NCI-H128 (cell line): ENCODE measurements around the gene LPGAT1.
"Not testable (repeated sequence)": the region's sequence is repeated elsewhere in the genome, so short reads cannot be mapped to it uniquely, and the experiment has no call there.

Experiments used
- DNase-seq: peaks from one replicate; lab custom pipeline; 2025; ENCODE audit not compliant: unreplicated experiment; lab: John Stamatoyannopoulos, UW

Gene LPGAT1

DNA sequence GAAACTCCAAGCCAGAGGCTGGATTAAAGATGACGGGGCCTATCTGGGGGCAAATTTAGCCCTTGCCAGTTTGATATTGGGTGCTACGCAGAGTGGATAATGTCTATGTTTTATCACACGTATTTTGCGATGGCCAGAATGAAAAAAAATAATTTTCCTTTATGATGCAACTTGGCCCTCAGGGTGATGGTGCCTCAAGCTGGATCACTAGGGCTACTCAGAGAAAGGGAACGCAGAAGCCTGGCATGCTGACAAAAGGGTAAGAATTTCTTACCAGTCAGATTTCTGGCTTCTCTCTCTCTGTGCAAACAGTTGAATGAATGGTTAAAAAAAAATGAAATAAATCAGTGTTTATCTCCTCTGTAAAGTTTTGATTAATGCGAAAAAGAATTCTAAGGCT is 122.6 kb downstream of the LPGAT1 start:
- no peak for DNase-seq

DNA sequence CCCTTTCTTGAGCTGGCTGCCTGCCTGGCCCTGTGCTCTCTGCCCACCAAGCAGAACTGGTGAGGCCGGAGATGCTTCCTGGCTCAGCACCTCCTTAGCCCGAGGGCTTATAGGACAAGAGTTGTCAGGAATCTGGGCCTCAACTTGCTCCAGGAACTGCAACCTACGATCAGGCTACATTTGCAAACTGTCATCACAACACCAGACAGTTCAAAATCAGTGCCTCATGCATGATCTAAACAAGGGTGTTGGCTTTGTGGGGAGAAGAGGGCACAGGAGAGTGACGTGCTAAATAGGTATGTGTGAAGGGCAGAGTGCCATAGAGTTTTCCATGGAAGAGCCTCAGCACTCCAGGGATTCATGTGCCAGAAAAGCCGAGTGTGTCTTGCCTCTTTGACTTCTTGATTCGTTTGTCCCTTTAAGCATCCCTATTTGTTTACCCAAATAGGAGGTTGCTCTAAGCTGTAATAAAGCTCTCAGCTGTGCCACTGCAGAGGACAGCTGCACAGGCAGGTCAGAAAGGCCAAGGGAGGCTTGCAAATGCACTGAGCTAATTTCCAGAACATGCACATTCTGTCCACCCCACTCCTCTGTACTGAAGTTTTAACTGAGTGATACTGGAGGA is 125.0 kb downstream of the LPGAT1 start:
- no peak for DNase-seq

DNA sequence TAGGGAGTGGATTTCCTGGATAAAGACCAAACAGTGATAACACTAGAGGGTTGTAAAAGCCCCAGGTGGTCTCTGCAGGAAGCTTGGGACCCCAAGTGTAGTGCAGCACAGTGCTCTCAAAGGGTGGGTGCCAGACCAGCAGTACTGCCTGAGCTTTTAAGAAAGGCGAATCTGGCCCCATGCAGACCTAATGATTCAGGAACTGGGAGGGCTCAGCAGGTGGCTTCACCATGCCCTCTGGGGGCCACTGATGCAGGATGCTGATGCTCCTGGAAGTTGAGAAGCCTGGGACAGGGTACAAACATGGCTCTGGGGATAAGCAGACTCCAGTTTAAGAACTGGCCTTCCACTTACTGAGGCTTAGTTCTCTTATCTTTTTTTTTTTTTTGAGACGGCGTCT is 126.0 kb downstream of the LPGAT1 start:
- DNase-seq: no peak

DNA sequence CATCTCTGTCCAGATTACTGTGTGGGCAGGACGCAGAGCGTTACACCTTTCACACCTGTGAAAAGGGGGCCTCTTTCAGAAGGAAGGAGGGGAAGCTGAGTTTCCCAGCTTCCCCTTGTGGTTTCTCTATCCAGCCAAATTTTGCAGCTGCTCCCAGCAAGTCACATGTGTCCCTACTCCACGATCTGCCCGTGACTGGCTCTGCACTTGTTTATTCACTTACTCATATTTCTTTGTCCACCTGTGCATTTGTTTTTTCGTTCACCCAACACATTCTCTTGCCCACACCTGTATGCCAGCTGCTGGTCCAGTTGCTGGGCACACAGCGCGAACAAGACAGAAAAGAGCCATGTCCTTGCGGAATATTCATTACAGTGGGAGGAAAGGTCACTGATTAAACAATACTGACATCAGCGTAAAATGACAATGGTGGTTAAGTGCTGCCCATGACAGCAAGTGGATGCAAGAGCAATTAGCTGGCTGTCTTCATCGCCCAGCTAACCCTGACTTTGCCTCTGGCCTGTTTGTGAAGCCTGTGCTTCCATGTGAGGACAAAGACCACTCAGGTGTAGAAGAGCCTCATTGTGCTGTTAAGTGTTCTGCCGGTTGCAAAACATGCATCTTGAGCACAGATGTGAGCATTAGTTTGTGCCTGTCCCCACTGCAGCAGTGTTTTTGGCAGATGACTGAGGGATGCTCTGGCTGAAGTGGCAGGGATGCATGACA is 126.6 kb downstream of the LPGAT1 start:
- peak; percentile 90 for DNase-seq

DNA sequence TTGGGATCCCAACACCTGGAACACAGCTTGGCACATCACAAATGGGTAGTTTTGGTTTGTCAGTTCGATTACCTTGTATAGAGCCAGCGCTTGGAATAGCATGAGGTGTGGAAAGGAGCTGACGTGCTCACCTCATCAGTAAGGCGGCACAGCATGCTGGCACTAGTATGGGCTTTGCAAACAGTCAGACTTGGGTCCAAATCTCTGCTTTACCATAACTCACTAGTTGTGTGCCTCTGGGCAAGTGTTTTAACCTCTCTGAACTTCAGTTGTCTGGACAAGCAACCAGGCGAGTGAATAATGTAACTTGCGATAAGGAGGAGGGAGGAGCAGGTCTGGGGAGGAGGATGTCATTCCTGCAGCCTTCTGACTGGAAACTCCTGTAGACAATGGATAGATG is 128.8 kb downstream of the LPGAT1 start:
- no peak for DNase-seq

DNA sequence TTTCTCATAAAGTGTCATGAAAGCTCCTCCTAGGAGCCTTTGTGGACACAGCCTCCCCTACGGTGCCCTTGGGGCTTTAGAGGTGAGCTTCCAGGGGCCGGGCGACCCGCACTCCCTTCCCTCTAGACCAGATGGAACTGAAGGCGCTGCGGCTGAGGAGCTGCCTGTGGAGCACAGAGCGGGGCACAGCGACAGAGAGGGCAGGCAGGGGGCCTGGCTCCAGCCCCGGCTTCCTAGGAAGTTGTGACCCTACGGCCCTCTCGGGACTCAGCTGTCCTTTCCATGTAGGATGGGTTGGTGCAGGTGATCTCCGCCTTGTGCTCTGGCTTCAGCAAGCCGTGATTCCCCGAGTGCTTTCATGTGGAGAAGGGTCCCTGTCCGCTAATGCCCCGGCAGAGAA is 131.5 kb downstream of the LPGAT1 start:
- no peak for DNase-seq

DNA sequence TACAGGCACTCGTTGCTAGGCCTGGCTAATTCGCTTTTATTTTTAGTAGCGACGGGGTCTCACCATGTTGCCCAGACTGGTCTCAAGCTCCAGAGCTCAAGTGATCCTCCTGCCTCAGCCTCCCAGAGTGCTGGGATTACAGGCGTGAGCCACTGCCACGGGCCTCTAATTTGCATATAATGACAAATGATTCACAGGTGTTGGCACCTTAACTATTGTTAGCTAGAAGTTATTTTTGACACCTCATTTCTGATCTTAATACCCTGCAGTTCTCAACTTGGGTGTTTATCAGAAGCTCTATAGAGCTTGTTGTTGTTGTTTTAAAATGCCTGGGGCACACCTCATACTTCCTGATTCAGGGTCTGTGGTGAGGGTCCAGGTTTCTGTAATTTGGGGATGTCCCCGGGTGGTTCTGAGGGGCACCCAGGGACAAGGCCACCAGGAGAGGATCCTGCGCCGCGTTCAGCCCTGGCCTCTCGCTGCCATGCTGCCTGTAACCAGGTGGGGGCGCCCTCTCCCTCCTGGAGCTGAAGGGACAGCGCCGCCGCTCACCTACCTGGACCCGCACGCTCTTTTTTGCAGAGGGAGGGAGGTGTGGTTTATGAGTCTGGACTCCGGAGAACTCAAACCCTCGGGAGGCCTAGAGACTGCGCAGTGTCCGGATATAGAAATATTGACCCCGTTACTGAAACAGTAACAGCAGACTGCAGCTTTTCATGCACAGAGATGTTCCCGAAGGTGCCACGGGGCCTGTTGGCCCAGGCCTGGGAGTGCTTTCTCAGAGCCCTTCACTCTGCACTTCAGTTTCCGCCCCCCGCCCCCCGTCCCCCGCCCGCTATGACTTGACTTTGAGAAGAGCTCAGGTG is 132.2 kb downstream of the LPGAT1 start:
- peak; percentile 64 for DNase-seq

DNA sequence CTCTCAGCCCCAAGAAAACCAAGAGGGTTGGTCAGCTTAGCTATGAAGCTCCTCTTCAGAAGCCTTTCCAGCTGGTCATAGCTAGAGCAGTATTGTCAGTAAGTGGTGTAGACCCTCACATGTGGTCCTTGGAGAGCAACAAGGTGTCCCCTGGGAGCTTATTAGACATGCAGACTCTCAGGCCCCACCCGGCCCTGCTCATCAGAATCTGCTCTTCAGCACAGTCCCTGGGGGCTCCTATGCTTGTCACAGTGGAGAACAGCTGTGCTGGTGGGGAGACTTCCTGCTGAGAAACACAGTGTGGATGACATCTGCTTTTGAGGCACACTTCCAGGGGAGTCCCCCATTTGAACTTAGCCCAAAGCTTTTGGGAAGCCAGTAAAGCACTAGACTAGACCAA is 133.2 kb downstream of the LPGAT1 start:
- DNase-seq: no peak

DNA sequence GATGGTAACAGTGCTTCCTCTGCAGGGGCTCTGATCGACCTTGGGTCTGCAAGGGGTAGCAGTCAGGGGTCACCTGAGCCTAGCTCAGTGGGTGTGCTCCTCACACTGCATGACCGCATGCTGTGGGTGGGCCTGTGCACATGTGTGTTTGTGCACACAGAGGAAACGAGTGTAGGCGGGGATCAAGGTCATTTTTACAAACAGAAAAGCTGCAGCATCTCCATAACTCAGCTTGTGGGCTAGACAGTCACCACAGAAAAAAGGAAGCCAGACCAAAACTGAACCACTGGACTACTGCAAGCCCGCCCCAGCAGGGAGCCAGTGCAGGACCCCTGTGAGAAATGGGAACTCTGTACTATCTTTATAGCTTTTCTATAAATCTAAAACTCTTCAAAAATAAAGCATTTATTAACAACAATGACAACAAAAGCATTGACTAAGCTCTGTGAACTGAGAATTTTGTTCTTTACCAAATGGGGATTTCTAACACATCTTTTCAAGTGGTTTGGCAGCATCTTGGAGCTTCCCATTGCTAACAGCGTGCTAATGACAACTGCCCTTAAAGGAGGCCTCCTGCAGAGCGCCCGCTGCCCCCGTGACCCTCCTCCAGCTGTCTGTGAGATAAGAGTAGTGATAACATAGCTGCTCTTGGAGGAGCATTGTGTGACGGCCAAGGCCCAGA is 135.3 kb downstream of the LPGAT1 start:
- no peak for DNase-seq

DNA sequence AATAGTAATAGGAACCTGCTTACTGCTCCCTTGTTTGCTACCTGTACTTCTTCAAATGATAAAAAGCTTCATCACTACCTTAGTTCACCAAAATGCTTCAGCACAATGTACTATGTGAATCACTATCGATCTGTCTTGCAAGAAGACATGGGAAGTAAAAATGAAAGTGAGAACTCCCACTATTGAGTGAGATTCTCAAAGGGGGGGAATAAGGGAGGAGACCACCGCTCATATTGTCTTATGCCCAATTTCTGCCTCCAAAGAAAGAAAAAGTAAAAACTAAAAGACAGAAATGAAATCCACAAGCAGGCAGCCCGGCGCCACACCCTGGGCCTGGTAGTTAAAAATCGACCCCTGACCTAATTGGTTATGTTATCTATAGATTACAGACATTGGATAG is 136.7 kb downstream of the LPGAT1 start:
- not testable (repeated sequence) for DNase-seq
